Glutamatergic neuron (in vitro differentiated cells): ENCODE measurements around the gene C2orf68. TPM values are rescaled to one million over a fixed set of nuclear protein-coding genes. Genes with fewer than 3 reads are reported as not detected.
"Not testable (repeated sequence)": the region's sequence is repeated elsewhere in the genome, so short reads cannot be mapped to it uniquely, and the experiment has no call there.

Source experiments
- DNase-seq: peaks from one replicate; pipeline ENCODE4 v3.0.0; 2022
- H3K27ac Mint-ChIP-seq: one replicate; pipeline ENCODE4 v1.8.0; 2020; ENCODE audit warnings: mild to moderate bottlenecking, mixed read lengths, inconsistent platforms; ENCODE audit not compliant: unreplicated experiment
- H3K27me3 Mint-ChIP-seq: one replicate; pipeline ENCODE4 v1.8.0; 2020; ENCODE audit warnings: mild to moderate bottlenecking, moderate library complexity, mixed read lengths, inconsistent platforms; ENCODE audit not compliant: unreplicated experiment
- H3K36me3 Mint-ChIP-seq: one replicate; pipeline ENCODE4 v1.8.0; 2020; ENCODE audit warnings: mild to moderate bottlenecking, mixed read lengths, inconsistent platforms; ENCODE audit not compliant: unreplicated experiment
- H3K4me1 Mint-ChIP-seq: one replicate; pipeline ENCODE4 v1.8.0; 2020; ENCODE audit warnings: mild to moderate bottlenecking, low read depth, mixed read lengths, inconsistent platforms; ENCODE audit not compliant: unreplicated experiment
- H3K4me3 Mint-ChIP-seq: one replicate; pipeline ENCODE4 v1.8.0; 2020; ENCODE audit warnings: mild to moderate bottlenecking, mixed read lengths, inconsistent platforms; ENCODE audit not compliant: unreplicated experiment
- H3K9me3 Mint-ChIP-seq: one replicate; pipeline ENCODE4 v1.8.0; 2020; ENCODE audit warnings: mild to moderate bottlenecking, moderate library complexity, mixed read lengths, inconsistent platforms; ENCODE audit not compliant: unreplicated experiment
- CTCF ChIP-seq: fragments of 200-600 bp; sonication (generic); IDR thresholded peaks from one replicate; pipeline ENCODE4 v1.5.0; 2021; ENCODE audit not compliant: partially characterized antibody, unreplicated experiment
- total RNA-seq: library from RNA; stranded (reverse); fragmentation: NEBNext Ultra II Directional; extraction: Animal tissue kit (Norgen Biotek cat#: 25700); gene quantifications from one replicate; pipeline ENCODE4 v1.2.1, GENCODE V29; 2021; ENCODE audit not compliant: unreplicated experiment

The C2orf68 gene
- total RNA-seq, 1 donor from 2014 or later, result 51.0 TPM

GRCh38 chr2:85631316-85631715 lies 19.4 kb upstream of the C2orf68 start:
- no peak for DNase-seq
- Mint-ChIP-seq H3K4me1 (no peaks in the 10 kb centered on the region), H3K9me3 (no peaks in the 10 kb centered on the region), H3K36me3 (no peaks in the 10 kb centered on the region), H3K27ac (no peak overlapping the region), H3K4me3 (no peak overlapping the region), H3K27me3 (no peaks in the 10 kb centered on the region)
- no peak for TF ChIP-seq CTCF

GRCh38 chr2:85628658-85629057 lies 16.8 kb upstream of the C2orf68 start:
- no peaks in the 10 kb centered on the region for H3K9me3 Mint-ChIP-seq
- no peak overlapping the region for H3K4me3 Mint-ChIP-seq
- DNase-seq, result no peak
- H3K27ac Mint-ChIP-seq, result no peak overlapping the region
- TF ChIP-seq CTCF, result no peak
- H3K27me3 Mint-ChIP-seq, result peaks cover 2% of the 10 kb centered on the region
- H3K36me3 Mint-ChIP-seq, result no peaks in the 10 kb centered on the region
- no peaks in the 10 kb centered on the region for H3K4me1 Mint-ChIP-seq

GRCh38 chr2:85623991-85624390 lies 12.1 kb upstream of the C2orf68 start:
- Mint-ChIP-seq H3K27me3 (peaks cover 3% of the 10 kb centered on the region), H3K4me1 (peaks cover under 1% of the 10 kb centered on the region), H3K27ac (no peak overlapping the region), H3K9me3 (no peaks in the 10 kb centered on the region), H3K36me3 (no peaks in the 10 kb centered on the region), H3K4me3 (no peak overlapping the region)
- no peak for TF ChIP-seq CTCF
- no peak for DNase-seq

GRCh38 chr2:85621338-85621737 lies 9.5 kb upstream of the C2orf68 start:
- TF ChIP-seq CTCF, result no peak
- Mint-ChIP-seq H3K9me3 (no peaks in the 10 kb centered on the region), H3K27me3 (peaks cover 4% of the 10 kb centered on the region), H3K4me1 (peaks cover 7% of the 10 kb centered on the region), H3K4me3 (no peak overlapping the region), H3K36me3 (no peaks in the 10 kb centered on the region), H3K27ac (no peak overlapping the region)
- no peak for DNase-seq

- Mint-ChIP-seq H3K36me3 (no peaks in the 10 kb centered on the region), H3K4me3 (no peak overlapping the region), H3K27me3 (peaks cover 6% of the 10 kb centered on the region), H3K4me1 (peaks cover 7% of the 10 kb centered on the region), H3K9me3 (peaks cover 4% of the 10 kb centered on the region), H3K27ac (no peak overlapping the region)
- DNase-seq, result no peak
- TF ChIP-seq CTCF, result no peak
Measured at GRCh38 chr2:85619617-85620016, 7.8 kb upstream of the C2orf68 start.

- peak overlapping the region; percentile 92 for H3K4me3 Mint-ChIP-seq
- not testable (repeated sequence) for H3K9me3 Mint-ChIP-seq, H3K4me1 Mint-ChIP-seq, H3K36me3 Mint-ChIP-seq, H3K27me3 Mint-ChIP-seq, DNase-seq, H3K27ac Mint-ChIP-seq
Measured at GRCh38 chr2:85617723-85618122, 5.9 kb upstream of the C2orf68 start.
